Measurements from ENCODE around the gene ZNG1F.
"Not testable (repeated sequence)": the region's sequence is repeated elsewhere in the genome, so short reads cannot be mapped to it uniquely, and the experiment has no call there.

ZNG1F gene

GRCh38 chr9:41150116-41150515, 39.0 kb downstream of the ZNG1F start:
- H3K27me3 ChIP-seq (ENCODE audit: control insufficient read depth, insufficient read depth, low read length); H3K9me3 ChIP-seq (ENCODE audit: control insufficient read depth, low read length); H3K4me3 ChIP-seq (ENCODE audit: low read length); H3K4me1 ChIP-seq (ENCODE audit: control insufficient read depth, insufficient read depth, low read length); H3K9ac ChIP-seq (ENCODE audit: low read length); H3K36me3 ChIP-seq (ENCODE audit: control insufficient read depth, insufficient read depth, low read length): not testable (repeated sequence)

- H3K4me1 ChIP-seq (ENCODE audit: control insufficient read depth, insufficient read depth, low read length); H3K9me3 ChIP-seq (ENCODE audit: control insufficient read depth, low read length); H3K27me3 ChIP-seq (ENCODE audit: control insufficient read depth, insufficient read depth, low read length); H3K4me3 ChIP-seq (ENCODE audit: low read length); H3K9ac ChIP-seq (ENCODE audit: low read length); H3K36me3 ChIP-seq (ENCODE audit: control insufficient read depth, insufficient read depth, low read length): not testable (repeated sequence)
These were observed 47.2 kb downstream of the ZNG1F start for GRCh38 chr9:41141878-41142277.

GRCh38 chr9:41128581-41128980, 60.5 kb downstream of the ZNG1F start, which contains the start of gene FOXD4L6:
FOXD4L6 (minus strand) TSS chr9:41128681; CDS start chr9:41128383, 298 bp downstream.
- not testable (repeated sequence) for H3K36me3 ChIP-seq (ENCODE audit: control insufficient read depth, insufficient read depth, low read length); H3K4me1 ChIP-seq (ENCODE audit: control insufficient read depth, insufficient read depth, low read length); H3K9ac ChIP-seq (ENCODE audit: low read length); H3K27me3 ChIP-seq (ENCODE audit: control insufficient read depth, insufficient read depth, low read length); H3K9me3 ChIP-seq (ENCODE audit: control insufficient read depth, low read length); H3K4me3 ChIP-seq (ENCODE audit: low read length)

- H3K36me3 ChIP-seq (ENCODE audit: control insufficient read depth, insufficient read depth, low read length); H3K9me3 ChIP-seq (ENCODE audit: control insufficient read depth, low read length); H3K27me3 ChIP-seq (ENCODE audit: control insufficient read depth, insufficient read depth, low read length); H3K4me1 ChIP-seq (ENCODE audit: control insufficient read depth, insufficient read depth, low read length); H3K9ac ChIP-seq (ENCODE audit: low read length); H3K4me3 ChIP-seq (ENCODE audit: low read length): not testable (repeated sequence)
These were observed 62.2 kb downstream of the ZNG1F start for GRCh38 chr9:41126746-41127446.

- H3K9ac ChIP-seq (ENCODE audit: low read length) = not testable (repeated sequence)
These were observed 63.2 kb downstream of the ZNG1F start for GRCh38 chr9:41125936-41126335.

GRCh38 chr9:41125109-41125658, 63.9 kb downstream of the ZNG1F start:
- not testable (repeated sequence) for H3K9ac ChIP-seq (ENCODE audit: low read length); H3K9me3 ChIP-seq (ENCODE audit: control insufficient read depth, low read length); H3K36me3 ChIP-seq (ENCODE audit: control insufficient read depth, insufficient read depth, low read length)

More at GRCh38 chr9:41125936-41126335, 63.2 kb downstream of the ZNG1F start:
- H3K9me3 ChIP-seq (ENCODE audit: control insufficient read depth, low read length); H3K36me3 ChIP-seq (ENCODE audit: control insufficient read depth, insufficient read depth, low read length); H3K4me3 ChIP-seq (ENCODE audit: low read length); H3K27me3 ChIP-seq (ENCODE audit: control insufficient read depth, insufficient read depth, low read length); H3K4me1 ChIP-seq (ENCODE audit: control insufficient read depth, insufficient read depth, low read length): not testable (repeated sequence)

GRCh38 chr9:41124250-41125108, 64.6 kb downstream of the ZNG1F start:
- H3K27me3 ChIP-seq (ENCODE audit: control insufficient read depth, insufficient read depth, low read length); H3K36me3 ChIP-seq (ENCODE audit: control insufficient read depth, insufficient read depth, low read length); H3K4me3 ChIP-seq (ENCODE audit: low read length); H3K9ac ChIP-seq (ENCODE audit: low read length); H3K9me3 ChIP-seq (ENCODE audit: control insufficient read depth, low read length); H3K4me1 ChIP-seq (ENCODE audit: control insufficient read depth, insufficient read depth, low read length): not testable (repeated sequence)

More at GRCh38 chr9:41125109-41125658, 63.9 kb downstream of the ZNG1F start:
- H3K27me3 ChIP-seq (ENCODE audit: control insufficient read depth, insufficient read depth, low read length); H3K4me1 ChIP-seq (ENCODE audit: control insufficient read depth, insufficient read depth, low read length); H3K4me3 ChIP-seq (ENCODE audit: low read length): not testable (repeated sequence)

- not testable (repeated sequence) for H3K9me3 ChIP-seq (ENCODE audit: control insufficient read depth, low read length); H3K36me3 ChIP-seq (ENCODE audit: control insufficient read depth, insufficient read depth, low read length); H3K4me1 ChIP-seq (ENCODE audit: control insufficient read depth, insufficient read depth, low read length); H3K4me3 ChIP-seq (ENCODE audit: low read length); H3K9ac ChIP-seq (ENCODE audit: low read length); H3K27me3 ChIP-seq (ENCODE audit: control insufficient read depth, insufficient read depth, low read length)
These were observed 65.3 kb downstream of the ZNG1F start for GRCh38 chr9:41123812-41124211.

- H3K9me3 ChIP-seq (ENCODE audit: control insufficient read depth, low read length); H3K27me3 ChIP-seq (ENCODE audit: control insufficient read depth, insufficient read depth, low read length); H3K36me3 ChIP-seq (ENCODE audit: control insufficient read depth, insufficient read depth, low read length); H3K9ac ChIP-seq (ENCODE audit: low read length); H3K4me3 ChIP-seq (ENCODE audit: low read length); H3K4me1 ChIP-seq (ENCODE audit: control insufficient read depth, insufficient read depth, low read length): not testable (repeated sequence)
These were observed 65.7 kb downstream of the ZNG1F start for GRCh38 chr9:41123396-41123795.

GRCh38 chr9:41120696-41121095, 68.4 kb downstream of the ZNG1F start:
- H3K9me3 ChIP-seq (ENCODE audit: control insufficient read depth, low read length); H3K4me1 ChIP-seq (ENCODE audit: control insufficient read depth, insufficient read depth, low read length); H3K4me3 ChIP-seq (ENCODE audit: low read length); H3K9ac ChIP-seq (ENCODE audit: low read length); H3K36me3 ChIP-seq (ENCODE audit: control insufficient read depth, insufficient read depth, low read length); H3K27me3 ChIP-seq (ENCODE audit: control insufficient read depth, insufficient read depth, low read length): not testable (repeated sequence)

GRCh38 chr9:41119719-41120118, 69.4 kb downstream of the ZNG1F start:
- not testable (repeated sequence) for H3K4me1 ChIP-seq (ENCODE audit: control insufficient read depth, insufficient read depth, low read length); H3K27me3 ChIP-seq (ENCODE audit: control insufficient read depth, insufficient read depth, low read length); H3K9ac ChIP-seq (ENCODE audit: low read length); H3K4me3 ChIP-seq (ENCODE audit: low read length); H3K36me3 ChIP-seq (ENCODE audit: control insufficient read depth, insufficient read depth, low read length); H3K9me3 ChIP-seq (ENCODE audit: control insufficient read depth, low read length)

GRCh38 chr9:41119311-41119710, 69.8 kb downstream of the ZNG1F start:
- H3K9me3 ChIP-seq (ENCODE audit: control insufficient read depth, low read length); H3K9ac ChIP-seq (ENCODE audit: low read length); H3K27me3 ChIP-seq (ENCODE audit: control insufficient read depth, insufficient read depth, low read length); H3K4me3 ChIP-seq (ENCODE audit: low read length); H3K4me1 ChIP-seq (ENCODE audit: control insufficient read depth, insufficient read depth, low read length); H3K36me3 ChIP-seq (ENCODE audit: control insufficient read depth, insufficient read depth, low read length): not testable (repeated sequence)
